Limb (tissue), 2 donors: ENCODE results near the gene AMH.

Experiments used
- DNase-seq, 2 donors: peaks; one replicate each; pipeline ENCODE4 v3.0.0-alpha.2; 2016; ENCODE audit errors: extremely low spot score in 2 of 2

AMH gene

GRCh38 chr19:2235381-2236063, 13.6 kb upstream of the AMH start:
- no peak for DNase-seq

- no peak for DNase-seq
Measured at GRCh38 chr19:2236064-2236313, 13.1 kb upstream of the AMH start.

- DNase-seq: peak; percentile 99 to 100
Measured at GRCh38 chr19:2236314-2237050, 12.6 kb upstream of the AMH start, which contains the start of the genes PLEKHJ1 and SF3A2. TSS of gene PLEKHJ1 (minus strand) at chr19:2236329. CDS start at chr19:2236248, 81 bp downstream. TSS of gene SF3A2 (plus strand) at chr19:2236824. CDS start at chr19:2243419, 6,595 bp downstream.

GRCh38 chr19:2237051-2237868, 11.9 kb upstream of the AMH start:
- no peak for DNase-seq

- DNase-seq: no peak
Measured at GRCh38 chr19:2237869-2238153, 11.3 kb upstream of the AMH start.

- no peak for DNase-seq
Measured at GRCh38 chr19:2239173-2239572, 9.9 kb upstream of the AMH start.

GRCh38 chr19:2239771-2240770, 9.1 kb upstream of the AMH start:
- DNase-seq: no peak

GRCh38 chr19:2240881-2241760, 8.0 kb upstream of the AMH start:
- no peak for DNase-seq

GRCh38 chr19:2242092-2242537, 7.0 kb upstream of the AMH start:
- no peak for DNase-seq

- no peak for DNase-seq
Measured at GRCh38 chr19:2242816-2243215, 6.3 kb upstream of the AMH start.

GRCh38 chr19:2243274-2244124, 5.6 kb upstream of the AMH start:
- DNase-seq: no peak

- DNase-seq: no peak
Measured at GRCh38 chr19:2244125-2244411, 5.1 kb upstream of the AMH start.

GRCh38 chr19:2244486-2244885, 4.6 kb upstream of the AMH start:
- no peak for DNase-seq

GRCh38 chr19:2245273-2245672, 3.9 kb upstream of the AMH start:
- DNase-seq: no peak

GRCh38 chr19:2246014-2246620, 3.0 kb upstream of the AMH start:
- DNase-seq: no peak

GRCh38 chr19:2246801-2247361, 2.2 kb upstream of the AMH start:
- DNase-seq: no peak

GRCh38 chr19:2247433-2248101, 1.6 kb upstream of the AMH start:
- no peak for DNase-seq
